Neural cell (in vitro differentiated cells): ENCODE data around the gene PDE1C.

Source experiments
- EP300 ChIP-seq: fragments of 450-650 bp; conservative IDR thresholded peaks from 2 replicates; pipeline ENCODE4 v1.6.1; 2014; ENCODE audit warnings: antibody characterized with exemption, mild to moderate bottlenecking, moderate library complexity; ENCODE audit not compliant: poor library complexity, severe bottlenecking
- EZH2 ChIP-seq: fragments of 200-600, 300-800 bp; shearing (Covaris generic), sonication (generic); IDR thresholded peaks from 2 replicates; pipeline ENCODE4 v1.6.1; 2014; ENCODE audit warnings: antibody characterized with exemption, low read length, borderline replicate concordance, mild to moderate bottlenecking; ENCODE audit not compliant: insufficient read depth, poor library complexity, severe bottlenecking
- SMC3 ChIP-seq: fragments of 450-650 bp; conservative IDR thresholded peaks from 2 replicates; pipeline ENCODE4 v1.6.1; 2014; ENCODE audit warnings: antibody characterized with exemption, mild to moderate bottlenecking, moderate library complexity; ENCODE audit not compliant: poor library complexity
- TF ChIP-seq, protein P1 (sequence below): fragments of 450-650 bp; IDR thresholded peaks from 2 replicates; pipeline ENCODE4 v1.5.1; 2014; ENCODE audit warnings: antibody characterized with exemption, mild to moderate bottlenecking, moderate library complexity; ENCODE audit not compliant: poor library complexity, severe bottlenecking

DNA sequence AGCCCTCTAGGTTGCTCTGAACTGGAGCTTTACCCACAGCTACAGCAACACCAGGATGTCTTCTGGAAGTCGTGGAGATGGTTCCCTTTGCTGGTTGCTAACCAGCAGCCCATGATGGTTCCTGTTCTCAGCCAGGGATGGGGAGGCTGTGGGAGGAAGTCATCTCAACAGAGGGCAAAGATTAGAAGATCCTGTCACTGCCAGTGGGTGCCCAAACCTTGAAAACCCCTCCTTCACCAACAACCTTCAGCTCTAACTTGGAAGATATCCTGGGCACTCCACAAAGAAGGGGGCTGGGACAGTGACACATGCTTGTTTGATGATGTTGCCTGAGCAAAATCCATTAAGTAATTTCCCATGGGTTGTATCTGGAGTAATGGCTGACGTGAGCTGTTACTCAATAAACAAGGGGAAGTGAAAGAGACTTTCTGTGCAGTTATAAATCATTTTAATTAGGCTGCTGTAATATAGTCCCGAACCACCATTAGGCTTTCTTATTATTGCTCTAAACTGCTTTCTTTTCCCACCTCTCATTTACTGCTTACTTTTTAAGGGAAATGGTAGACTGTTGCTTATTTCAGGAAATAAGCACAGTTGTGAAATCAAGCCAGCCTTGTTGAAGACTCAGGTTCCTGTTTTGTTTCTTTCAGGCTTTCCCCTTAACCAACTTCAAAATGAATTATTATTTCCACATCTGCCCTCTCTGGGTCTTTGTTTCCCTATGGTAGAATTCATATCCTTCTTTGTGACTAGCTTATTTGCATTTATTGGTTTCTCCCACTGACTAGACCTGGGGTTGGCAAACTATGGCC, 258.4 kb downstream of the PDE1C start:
- TF ChIP-seq EP300 = no peak
- TF ChIP-seq, protein P1, sequence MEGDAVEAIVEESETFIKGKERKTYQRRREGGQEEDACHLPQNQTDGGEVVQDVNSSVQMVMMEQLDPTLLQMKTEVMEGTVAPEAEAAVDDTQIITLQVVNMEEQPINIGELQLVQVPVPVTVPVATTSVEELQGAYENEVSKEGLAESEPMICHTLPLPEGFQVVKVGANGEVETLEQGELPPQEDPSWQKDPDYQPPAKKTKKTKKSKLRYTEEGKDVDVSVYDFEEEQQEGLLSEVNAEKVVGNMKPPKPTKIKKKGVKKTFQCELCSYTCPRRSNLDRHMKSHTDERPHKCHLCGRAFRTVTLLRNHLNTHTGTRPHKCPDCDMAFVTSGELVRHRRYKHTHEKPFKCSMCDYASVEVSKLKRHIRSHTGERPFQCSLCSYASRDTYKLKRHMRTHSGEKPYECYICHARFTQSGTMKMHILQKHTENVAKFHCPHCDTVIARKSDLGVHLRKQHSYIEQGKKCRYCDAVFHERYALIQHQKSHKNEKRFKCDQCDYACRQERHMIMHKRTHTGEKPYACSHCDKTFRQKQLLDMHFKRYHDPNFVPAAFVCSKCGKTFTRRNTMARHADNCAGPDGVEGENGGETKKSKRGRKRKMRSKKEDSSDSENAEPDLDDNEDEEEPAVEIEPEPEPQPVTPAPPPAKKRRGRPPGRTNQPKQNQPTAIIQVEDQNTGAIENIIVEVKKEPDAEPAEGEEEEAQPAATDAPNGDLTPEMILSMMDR = no peak
- TF ChIP-seq EZH2 = no peak
- no peak for TF ChIP-seq SMC3
